Measurements from ENCODE around the gene CORO1A.
"Not testable (repeated sequence)": the region's sequence is repeated elsewhere in the genome, so short reads cannot be mapped to it uniquely, and the experiment has no call there.

CORO1A gene

GRCh38 chr16:30206252-30206651, 22.9 kb downstream of the CORO1A start:
- DNase-seq: not testable (repeated sequence)

GRCh38 chr16:30207063-30207704, 23.8 kb downstream of the CORO1A start:
- DNase-seq: not testable (repeated sequence)

GRCh38 chr16:30209032-30209431, 25.6 kb downstream of the CORO1A start:
- not testable (repeated sequence) for DNase-seq

- DNase-seq: not testable (repeated sequence)
These were observed 28.0 kb downstream of the CORO1A start for GRCh38 chr16:30211414-30211813.

GRCh38 chr16:30217082-30217481, 33.7 kb downstream of the CORO1A start:
- not testable (repeated sequence) for DNase-seq
